Kidney epithelial cell (primary cell): Measurements from ENCODE around the gene MLH3. TPM values are rescaled to one million over a fixed set of nuclear protein-coding genes. Genes with fewer than 3 reads are reported as not detected.
A peak's percentile ranks its signal among the peaks of the same experiment; 100 is the strongest.

ENCODE experiments used
- DNase-seq: peaks from one replicate; pipeline ENCODE4 v3.0.0-alpha.2; 2010; ENCODE audit warnings: low read depth
- H3K27me3 ChIP-seq: 2 replicates; pipeline ENCODE4 v1.6.0; 2011; ENCODE audit warnings: low read length; ENCODE audit not compliant: control insufficient read depth, insufficient read depth
- H3K36me3 ChIP-seq: 2 replicates; pipeline ENCODE4 v1.5.1; 2011; ENCODE audit warnings: low read length; ENCODE audit not compliant: control insufficient read depth, insufficient read depth
- H3K4me3 ChIP-seq: 2 replicates; pipeline ENCODE4 v1.5.1; 2011; ENCODE audit warnings: low read depth, mild to moderate bottlenecking, control low read depth, low read length
- CTCF ChIP-seq: IDR thresholded peaks from 2 replicates; pipeline ENCODE4 v1.5.1; 2011; ENCODE audit warnings: mild to moderate bottlenecking, moderate library complexity, low read length, control low read depth, inconsistent platforms; ENCODE audit not compliant: insufficient read depth, poor library complexity, severe bottlenecking
- total RNA-seq: library from RNA; depleted of rRNA; stranded (reverse); fragments of >200 nt; gene quantifications from 2 replicates; pipeline ENCODE4 v1.2.3, GENCODE V29; 2015

The MLH3 gene
- total RNA-seq, 1 donor from 2014 or later = 17.9 TPM

GRCh38 chr14:74981462-74981782 is 69.8 kb downstream of the MLH3 start:
- H3K27me3 ChIP-seq = no peaks in the 10 kb centered on the region
- no peak for DNase-seq
- TF ChIP-seq CTCF = no peak
- no peak overlapping the region for H3K4me3 ChIP-seq
- no peaks in the 10 kb centered on the region for H3K36me3 ChIP-seq

DNA sequence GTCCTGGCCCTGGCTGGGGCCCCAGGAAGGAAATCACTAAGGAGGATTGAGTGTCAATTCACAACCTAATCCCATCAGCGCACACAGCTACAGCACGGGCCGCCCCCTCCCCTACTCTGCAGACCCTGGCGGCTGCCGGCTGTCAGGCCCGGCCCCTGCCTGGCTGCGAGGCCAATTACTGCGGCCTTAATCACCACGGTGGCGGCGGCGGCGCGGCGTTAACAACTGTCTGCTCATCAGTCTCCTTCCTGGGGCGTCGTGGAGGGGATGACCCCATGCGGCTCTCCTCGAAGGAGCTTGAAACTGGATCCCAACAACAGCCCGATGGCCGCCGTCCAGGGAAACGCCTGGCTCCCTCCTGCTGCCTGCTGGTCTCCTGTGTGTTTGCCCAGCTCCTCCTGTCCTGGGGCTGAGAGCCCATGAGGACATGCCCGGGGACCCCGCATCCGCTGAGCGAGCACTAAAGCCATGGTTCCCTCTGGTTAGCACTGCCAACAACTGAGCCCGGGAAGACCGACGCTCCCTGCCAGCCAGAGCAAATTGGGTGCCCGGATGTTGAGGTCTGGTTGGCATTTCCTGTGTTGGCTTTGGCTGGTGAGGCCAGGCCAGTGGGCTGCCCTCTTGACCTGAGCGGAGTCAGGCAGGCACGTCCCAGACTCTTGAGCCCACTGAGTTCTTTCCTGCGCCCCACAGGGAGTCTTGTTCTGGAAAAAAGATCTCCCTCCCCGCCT is 70.4 kb downstream of the MLH3 start:
- no peaks in the 10 kb centered on the region for H3K27me3 ChIP-seq

DNA sequence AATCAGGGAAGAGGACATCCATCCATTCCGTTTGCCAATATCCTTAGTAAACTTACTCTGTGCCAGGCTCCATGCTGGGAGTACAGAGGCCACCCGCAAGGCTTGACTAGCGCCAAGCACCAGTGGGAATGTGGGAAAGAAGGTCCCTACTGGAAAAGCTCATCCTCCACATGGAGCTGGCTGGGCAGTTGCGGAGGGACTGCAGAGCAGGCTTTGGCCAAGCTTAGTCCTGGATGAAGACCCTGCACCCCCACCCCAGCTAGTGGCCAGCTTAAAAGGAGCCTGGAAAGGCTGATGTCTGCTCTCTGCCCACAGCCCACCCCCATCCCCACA is 70.9 kb downstream of the MLH3 start:
- Histone ChIP-seq H3K4me3 (no peak overlapping the region), H3K27me3 (no peaks in the 10 kb centered on the region), H3K36me3 (no peaks in the 10 kb centered on the region)
- DNase-seq = no peak
- no peak for TF ChIP-seq CTCF

More for the DNA sequence above, 70.4 kb downstream of the MLH3 start:
- no peak for DNase-seq
- no peaks in the 10 kb centered on the region for H3K36me3 ChIP-seq
- no peak for TF ChIP-seq CTCF
- no peak overlapping the region for H3K4me3 ChIP-seq

DNA sequence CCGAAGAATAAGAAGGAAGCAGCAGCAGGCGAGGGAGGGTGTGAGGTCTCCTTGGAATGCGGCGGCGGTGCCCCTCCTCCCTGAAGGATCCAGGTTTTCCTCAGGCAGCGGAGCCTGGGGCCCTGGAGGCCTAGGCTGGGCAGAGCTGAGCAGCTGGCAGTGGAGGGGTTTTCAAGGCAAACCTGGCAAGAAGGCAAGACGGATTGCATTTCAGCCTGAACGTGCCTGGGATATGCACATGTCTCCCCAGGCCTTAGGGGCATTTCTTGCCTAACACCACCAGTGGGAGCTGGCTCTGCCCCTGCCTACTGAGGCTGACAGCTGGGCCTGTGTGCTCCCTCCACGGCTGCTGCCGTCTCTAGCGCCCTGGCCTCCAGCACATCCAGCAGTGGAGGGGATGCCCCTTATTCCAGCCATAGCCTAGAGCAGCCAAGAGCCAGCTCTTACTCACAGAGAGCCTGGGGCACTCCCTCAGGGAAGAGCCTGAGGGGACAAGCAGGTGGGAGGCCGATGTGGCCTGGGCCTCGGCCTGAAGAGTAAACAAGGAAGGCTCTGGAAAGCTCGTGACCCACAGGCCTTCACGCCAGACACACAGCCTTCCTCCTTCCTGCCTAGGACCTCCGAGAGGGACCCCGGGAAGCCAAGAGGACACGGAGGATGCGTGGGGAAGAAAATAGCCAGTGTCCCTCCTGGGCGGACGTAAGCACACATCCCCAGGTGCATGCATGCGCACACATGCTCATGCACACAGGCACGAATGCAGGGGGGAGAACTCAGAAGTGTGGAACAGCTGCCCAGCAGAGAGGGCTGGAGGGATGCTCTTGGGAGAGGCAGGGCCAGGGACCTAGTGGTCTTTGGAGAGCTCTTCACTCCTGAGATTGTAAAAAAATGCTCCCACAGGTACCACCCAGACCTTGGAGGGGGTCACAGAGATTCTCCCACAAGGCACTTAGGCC is 71.5 kb downstream of the MLH3 start:
- Histone ChIP-seq H3K36me3 (no peaks in the 10 kb centered on the region), H3K27me3 (no peaks in the 10 kb centered on the region), H3K4me3 (no peak overlapping the region)
- no peak for DNase-seq
- peak; percentile 12 for TF ChIP-seq CTCF

DNA sequence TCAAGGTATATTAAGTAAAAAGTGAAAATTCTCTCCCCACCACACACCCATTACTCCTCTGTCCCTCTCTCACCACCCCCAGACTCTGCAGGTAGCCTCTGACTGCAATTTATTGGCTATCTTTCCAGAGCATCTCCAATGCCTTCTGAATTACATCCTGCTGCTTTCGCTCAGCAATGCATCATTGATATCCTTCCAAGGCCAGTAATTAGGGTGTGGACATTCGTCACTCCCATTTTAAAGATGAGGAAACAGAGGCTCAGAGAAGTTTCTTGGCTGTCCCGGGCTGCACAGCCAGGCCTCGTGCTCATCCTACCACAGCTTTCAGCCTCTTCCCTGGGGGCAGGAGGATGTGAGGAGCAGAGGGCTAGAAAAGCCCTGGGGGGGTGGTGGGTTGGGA is 72.2 kb downstream of the MLH3 start:
- TF ChIP-seq CTCF = no peak
- H3K27me3 ChIP-seq = no peaks in the 10 kb centered on the region
- H3K4me3 ChIP-seq = no peak overlapping the region
- DNase-seq = no peak
- H3K36me3 ChIP-seq = no peaks in the 10 kb centered on the region
